GM19463 (cell line): ENCODE measurements around the gene ITSN1.

Experiments
- ATAC-seq: cut with Tn5 transposase; IDR thresholded peaks from one replicate; pipeline ENCODE4 v1.9.1; 2021; ENCODE audit warnings: mild to moderate bottlenecking, moderate library complexity; ENCODE audit not compliant: unreplicated experiment

ITSN1 gene

DNA sequence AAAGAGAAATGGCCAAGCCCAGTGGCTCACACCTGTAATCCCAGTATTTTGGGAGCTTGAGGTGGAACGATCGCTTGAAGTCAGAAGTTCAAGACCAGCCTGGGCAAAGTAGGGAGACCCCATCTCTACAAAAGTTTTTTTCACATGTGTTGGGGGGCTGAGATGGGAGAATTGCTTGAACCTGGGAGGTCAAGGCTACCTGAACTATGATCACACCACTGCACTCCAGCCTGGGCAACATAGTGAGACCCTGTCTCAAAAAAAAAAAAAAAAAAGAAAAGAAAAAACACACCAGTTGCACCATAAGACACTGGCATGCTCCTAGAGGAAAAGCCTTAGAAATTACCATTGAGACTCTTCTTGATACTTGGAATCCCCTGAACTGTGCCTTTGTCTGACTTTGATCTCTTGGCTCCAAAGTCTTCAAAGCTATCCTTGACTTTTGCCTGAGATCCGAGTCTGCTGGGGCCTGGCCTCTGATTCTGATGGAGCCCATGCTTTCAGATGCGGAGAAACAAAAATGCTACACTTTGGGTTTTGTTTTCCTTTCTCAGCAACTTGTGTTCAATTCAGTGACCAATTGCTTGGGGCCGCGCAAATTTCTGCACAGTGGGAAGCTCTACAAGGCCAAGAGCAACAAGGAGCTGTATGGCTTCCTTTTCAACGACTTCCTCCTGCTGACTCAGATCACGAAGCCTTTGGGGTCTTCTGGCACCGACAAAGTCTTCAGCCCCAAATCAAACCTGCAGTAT is 239.6 kb downstream of the ITSN1 start:
- no peak for ATAC-seq

DNA sequence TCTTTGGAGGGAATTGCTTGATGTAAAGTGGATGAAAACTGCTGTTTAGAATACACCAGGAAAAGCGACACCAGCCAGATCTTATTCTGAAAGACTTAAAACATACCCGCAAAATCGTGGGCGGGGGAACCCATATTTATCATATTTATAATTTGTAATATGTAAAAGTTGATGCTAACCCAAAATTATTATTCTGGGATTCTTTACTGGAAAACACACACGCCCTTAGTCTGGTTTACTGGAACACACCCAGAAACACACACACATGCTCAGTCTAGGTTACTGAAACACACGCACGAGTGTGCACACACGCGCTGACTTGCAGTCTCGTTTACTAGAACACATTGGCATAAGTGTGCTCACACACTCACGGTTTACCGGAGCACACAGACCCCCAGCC is 240.8 kb downstream of the ITSN1 start:
- ATAC-seq: no peak

DNA sequence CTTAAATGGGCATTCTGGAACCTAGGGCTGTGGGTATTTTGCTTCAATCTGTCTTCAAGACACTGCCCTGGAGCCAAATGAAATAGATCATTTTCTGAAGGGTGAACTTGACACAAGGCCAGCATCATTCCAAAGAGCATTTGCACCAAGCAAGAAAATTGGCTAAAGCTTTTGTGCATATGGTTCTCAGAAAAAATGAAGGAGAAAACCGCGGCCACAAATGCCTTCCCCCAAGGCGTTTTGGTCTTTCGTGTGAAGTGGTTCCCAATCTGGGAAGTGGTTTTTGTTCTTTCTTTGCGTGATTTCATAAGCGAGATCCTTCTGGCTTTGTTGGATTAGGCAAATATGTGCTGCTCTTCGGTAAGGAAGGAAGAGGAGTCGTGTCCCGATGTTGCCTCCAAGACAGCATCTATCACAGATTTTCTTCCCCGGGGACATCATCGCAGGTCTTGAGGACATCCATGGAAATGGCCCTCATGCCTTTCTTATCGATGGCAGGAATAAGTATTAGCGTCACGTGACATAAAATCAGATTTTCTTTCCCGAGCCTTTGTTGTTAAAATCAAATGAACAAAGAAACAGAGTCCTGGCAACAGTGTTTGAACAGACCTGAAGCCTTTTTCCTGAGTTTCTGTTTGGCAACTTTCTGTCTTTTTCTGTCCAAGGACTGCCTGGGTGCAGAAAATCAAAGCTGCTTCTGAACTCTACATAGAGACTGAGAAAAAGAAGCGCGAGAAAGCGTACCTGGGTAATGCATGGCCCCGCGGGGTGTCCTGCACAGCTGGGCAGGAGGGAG is 242.3 kb downstream of the ITSN1 start:
- ATAC-seq: no peak

DNA sequence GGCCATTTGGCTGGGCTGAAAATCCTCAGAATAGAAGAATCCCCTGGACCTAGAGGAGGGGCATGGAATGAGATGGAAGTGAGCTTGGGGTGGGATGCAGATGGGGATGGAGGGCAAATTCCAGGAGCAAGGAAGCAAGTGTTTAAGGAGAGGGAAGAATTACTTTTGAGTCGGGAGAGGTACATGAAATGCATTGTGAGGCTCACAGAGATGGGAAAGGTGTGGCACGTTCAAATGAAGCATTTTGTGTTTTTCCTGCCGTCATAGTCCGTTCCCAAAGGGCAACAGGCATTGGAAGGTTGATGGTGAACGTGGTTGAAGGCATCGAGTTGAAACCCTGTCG is 242.8 kb downstream of the ITSN1 start:
- no peak for ATAC-seq

DNA sequence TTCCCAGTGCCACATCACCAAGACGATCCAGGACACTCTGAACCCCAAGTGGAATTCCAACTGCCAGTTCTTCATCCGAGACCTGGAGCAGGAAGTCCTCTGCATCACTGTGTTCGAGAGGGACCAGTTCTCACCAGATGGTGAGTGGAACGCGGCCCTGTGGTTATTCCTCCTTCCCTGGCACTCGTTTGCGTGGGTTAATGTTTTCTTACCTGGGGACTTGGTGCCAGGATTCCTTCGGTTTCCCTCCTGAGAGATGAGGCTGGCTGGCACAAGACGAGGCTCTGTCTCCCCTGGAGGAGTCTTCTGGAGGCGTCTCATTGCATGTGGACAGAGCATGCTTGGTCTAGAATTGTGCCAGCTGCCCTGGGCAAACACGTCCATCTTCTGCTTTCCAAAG is 244.0 kb downstream of the ITSN1 start:
- no peak for ATAC-seq

DNA sequence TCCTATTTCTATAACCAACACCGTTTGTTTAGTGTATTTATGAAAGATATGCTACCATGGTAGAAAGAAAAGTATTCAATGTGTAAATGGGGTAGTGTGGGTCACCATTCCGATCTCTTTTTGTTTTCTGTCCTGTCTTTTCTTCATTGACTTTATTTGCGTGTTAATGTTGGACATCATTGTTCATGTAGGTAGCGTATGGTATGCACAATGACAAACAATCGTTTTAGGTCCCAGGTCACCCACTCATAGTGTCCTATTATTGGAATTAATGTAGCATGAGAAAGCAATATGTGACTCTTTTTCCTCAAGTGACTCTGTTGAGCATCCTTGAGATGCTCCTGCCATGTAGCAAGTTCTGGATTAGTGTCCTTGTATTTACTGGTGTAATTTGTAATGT is 247.9 kb downstream of the ITSN1 start:
- no peak for ATAC-seq

DNA sequence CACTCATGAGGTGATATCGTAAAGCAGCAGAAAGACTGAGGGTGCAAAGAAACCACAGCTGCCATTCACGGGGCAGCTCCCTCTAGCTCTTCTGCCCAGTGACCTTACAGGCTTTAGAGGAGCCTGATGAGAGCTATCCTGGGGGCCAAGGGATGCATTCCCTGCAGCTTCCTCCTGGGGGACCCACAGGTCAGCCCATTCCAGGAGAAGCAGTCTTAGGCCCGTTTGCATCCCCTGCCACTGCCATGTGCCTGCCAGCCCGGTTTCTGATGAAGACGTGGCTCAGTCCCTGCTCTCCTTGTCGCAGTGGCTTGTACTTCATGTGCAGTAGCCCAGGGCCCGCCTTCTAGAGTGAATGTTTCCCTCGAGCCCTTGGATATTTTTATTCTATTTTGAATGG is 250.6 kb downstream of the ITSN1 start:
- no peak for ATAC-seq

DNA sequence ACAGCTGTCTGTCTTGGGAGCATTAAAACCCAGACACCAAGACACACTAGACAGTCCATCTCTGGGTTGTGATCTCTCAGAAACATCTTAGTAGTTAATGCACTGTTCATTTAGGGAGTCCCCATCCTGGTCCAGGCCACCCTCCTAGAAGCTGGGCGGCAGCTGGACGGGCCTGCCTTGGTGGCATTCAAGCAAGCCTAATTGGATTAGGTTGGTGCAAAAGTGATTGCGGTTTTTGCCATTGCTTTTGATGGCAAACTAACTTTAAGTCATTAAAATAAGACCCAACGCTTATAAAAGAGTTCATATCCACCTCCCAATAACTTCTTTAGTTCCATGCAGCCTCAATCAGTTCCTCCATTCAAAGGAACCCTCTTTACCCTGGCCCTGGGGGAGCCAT is 251.6 kb downstream of the ITSN1 start:
- ATAC-seq: no peak

DNA sequence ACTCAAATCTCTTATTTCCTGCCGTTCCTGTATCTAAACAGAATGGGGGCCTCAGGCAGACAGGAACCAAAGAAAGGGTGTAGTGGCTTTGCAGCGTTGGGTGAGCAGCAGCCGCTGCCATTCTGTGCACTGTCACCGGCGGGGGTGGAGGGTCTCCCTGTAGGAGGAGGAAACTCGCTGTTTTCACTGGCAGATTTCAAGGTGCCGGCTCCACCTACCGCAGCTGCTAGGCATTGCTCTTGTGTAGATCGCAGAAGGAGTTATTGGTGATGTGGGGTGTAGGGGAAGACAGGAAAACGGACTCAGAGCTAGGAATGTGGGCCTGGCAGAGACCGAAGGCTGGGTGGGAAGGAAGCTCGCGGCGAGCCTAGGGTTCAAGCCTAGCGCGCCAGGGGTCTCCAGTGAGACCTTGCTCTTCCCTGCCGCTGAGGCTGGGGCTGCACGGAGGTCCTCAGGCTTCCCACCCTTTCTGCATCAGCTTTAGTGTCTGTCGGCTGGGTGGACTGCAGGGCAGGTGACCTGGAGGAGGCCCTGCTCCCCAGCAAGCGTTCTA is 252.5 kb downstream of the ITSN1 start:
- no peak for ATAC-seq

DNA sequence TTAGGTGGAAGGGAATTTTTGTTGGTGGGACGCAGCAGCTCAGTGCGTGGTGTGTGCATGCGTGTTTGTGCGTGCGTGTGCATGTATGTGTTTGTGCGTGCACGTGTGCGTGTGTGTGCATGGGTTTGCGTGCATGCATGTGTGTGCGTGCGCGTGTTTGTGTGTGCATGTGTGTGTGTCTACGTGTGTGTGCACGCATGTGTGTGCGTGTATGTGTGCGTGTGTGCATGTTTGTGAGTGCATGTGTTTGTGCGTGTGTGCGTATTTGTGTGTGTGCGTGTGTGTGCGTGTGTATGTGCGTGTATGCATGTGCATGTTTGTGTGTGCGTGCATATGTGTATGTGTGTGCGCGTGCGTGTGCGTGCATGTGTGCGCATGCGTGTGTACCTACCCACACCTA is 253.1 kb downstream of the ITSN1 start:
- no peak for ATAC-seq

DNA sequence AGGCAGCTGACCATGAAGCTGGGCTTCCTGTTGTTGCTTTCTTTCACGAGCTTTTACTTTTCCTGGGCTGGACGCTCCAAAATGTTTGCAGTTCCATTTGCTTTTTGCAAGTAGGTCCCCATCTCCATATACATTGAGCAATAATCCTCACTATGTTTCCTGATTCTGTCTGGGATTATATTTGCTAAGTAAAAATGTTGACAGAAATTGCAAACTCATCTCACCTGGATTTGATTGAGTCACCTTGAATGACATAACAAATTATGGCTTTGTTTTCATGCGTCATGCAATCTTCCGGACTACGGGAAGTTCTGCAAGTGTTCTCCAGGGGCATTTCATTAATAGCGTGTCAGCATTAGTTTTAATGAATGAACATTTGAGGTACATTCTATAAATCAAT is 254.4 kb downstream of the ITSN1 start:
- no peak for ATAC-seq

DNA sequence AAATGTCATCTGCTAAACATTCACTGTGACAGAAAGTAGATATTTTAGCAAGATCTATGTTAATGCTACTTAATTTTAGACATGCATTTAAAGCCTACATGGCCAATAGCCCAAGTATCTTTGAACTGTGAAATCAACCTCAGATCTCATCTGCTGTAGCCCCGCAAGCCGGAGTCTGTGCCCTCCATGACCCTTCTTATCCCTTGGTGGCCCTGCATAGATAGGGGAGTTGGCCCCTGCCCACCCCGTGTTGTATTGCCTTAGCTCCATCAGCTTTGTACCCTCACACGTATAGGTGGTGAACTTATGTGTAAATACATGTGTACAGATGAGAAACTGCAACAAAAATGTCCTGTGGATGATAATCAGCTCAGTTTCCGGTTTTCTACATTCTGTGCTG is 254.8 kb downstream of the ITSN1 start:
- ATAC-seq: no peak

DNA sequence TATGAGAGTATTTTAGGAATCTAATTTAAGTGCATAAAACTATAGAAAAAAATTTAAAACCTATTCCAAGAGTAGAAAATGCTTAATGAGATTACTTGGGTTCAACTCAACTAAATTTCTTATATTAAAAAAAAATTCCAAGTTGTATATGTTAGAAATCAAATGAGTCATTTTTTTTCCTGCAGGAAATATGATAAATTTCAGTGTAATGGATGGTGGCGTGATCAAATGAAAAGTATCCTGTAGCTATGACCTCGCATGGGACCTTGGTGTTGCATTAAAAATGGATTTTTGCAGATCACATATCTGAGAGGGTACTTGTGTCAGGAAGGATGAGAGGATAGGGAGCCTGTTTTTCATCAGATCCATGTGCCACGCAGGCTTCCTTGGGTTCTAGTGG is 255.4 kb downstream of the ITSN1 start:
- ATAC-seq: no peak

DNA sequence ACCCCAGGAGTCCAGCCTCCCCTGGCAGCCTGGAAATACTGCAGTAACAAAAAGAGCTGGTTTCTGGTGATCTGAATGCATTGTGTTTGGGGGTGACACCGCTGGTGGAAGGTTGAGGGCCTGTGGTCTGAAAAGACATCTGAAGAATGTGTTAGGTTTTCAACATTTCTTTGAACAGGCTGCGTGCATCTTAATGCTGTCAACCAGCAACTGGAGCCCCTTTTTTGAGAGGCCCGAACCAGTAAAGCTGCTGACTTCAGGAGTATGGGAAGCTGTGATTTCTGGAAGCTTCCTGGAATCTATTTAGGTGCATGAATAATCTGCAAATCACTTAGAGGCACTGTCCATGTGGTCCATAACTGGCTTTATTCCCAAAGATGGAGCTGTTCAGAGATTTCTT is 256.3 kb downstream of the ITSN1 start:
- ATAC-seq: no peak

DNA sequence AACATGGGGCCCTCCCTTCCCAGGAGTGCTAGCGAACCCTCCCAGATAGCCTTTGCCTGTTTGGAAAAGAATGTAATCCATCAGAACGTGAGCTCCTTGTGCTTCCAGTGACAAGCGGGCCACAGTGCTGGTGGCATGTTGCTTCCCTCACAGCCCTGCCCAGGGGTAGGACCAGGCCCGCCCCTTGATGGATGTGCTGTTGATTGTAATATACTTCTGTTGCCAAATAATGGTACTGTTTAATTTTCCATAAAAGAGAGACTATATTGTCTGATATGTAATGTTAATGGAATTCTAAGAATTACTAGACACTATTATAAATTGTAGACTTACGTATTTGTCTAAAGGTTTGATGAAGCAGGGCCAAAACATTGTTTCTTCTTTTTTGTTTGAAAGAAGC is 256.9 kb downstream of the ITSN1 start:
- ATAC-seq: no peak

DNA sequence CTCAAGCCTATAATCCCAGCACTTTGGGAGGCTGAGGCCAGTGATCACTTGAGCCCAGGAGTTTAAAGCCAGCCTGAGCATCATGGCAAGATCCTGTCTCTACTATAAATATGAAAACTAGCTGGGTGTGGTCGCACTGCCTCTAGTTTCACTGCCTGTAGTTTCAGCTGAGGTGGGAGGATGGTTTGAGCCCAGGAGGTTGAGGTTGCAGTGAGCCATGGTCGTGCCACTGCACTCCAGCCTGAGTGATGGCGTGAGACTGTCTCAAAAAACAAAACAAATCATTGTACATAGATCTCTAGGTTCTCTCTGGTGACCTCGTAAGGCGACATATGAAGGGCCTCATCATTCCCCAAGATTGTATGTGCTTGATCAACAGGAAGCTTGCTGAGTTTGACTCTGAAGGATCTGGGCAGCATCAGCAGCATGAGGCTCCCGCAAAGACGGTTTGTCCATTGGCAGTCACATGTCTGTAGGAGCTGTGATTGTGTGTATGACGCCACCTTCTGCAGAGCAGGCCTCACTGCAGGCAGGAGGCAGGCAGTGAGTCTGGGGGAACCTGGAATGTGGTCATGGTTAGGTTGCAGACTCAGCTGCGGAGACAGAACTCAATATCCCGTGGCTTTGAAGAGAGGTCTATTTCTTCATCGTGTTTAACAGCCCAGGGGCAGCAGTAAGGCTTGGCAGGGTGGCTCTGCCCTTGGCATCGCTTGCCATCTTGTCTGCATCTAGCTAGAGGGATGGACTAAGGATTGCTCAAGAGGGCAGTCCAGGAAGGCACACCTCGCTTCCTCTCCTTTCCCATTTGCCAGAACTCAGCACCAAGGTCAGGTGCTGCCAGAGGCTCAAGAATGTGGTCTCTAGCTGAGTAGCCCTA is 259.3 kb downstream of the ITSN1 start:
- no peak for ATAC-seq

DNA sequence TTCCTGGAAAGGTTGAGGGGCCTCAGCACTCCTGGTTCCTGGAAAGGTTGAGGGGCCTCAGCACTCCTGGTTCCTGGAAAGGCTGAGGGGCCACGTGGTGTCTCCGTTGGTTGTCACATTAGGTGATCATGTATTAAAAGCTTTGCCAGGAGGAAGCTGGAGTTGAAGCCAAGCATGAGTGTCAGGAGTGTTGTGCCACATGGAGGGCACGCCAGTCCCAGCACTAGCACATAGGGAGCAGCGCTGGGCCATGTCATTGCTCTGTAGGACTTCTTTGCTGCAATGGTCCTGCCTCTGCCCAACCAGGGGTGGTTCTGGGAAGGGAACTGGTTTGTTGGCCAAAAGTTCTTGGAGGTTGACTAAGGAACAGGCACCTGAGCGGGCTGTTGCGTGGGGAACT is 260.0 kb downstream of the ITSN1 start:
- ATAC-seq: no peak

DNA sequence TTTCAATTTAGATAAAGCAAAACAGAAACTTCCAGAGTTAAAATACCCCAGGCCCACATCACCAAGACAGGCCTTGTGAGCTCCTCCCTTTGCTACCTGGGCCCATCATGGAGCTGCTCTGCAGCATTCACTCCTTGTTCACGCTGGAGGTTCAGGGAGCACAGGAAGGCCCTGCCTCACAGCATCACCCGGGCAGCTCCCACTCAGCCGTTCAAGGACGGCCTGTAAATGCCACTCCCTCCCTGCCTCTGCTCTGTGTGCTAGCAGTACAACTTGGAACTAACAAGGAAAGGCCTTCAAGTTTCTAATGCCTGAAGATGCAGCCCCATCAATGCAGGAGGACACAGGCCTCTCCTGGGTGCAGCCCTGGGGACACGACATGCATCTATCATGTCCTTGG is 261.7 kb downstream of the ITSN1 start:
- ATAC-seq: no peak

DNA sequence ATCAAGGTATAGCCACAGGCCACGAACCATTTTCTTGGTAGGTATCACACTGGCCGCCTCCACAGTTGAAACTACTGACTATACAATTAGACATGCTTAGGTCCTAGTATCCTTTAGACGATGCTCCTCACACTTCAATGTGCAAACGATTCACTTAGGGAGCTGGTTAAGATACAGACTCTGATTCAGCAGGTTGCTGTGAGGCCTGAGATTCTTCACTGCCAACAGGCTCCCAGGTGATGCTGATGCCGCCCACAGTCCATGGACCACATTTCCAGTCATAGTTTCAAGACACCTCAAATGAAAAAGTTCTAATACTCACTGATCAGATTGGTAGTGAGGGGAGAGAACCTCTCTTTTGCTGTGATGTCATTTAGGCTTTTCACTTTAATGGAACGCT is 266.5 kb downstream of the ITSN1 start:
- no peak for ATAC-seq

DNA sequence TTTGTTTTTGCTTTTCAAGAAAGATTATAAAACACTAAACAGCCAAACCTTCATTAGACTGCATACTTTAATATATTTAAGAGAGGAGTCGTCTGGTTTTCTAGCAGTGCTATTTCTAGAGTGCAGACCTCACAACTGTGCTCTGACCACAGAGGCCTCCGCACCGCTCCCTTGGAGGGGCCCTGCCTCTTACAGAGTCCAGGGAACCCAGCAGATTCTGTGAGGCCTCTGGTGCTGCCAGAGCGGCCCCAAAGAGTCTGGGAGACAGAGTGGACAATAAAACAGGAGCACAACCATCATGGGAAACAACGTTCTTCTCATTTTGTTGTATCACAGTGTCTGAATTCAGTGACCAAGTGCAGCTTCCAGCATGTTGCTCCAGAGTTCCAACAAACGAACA is 267.5 kb downstream of the ITSN1 start:
- ATAC-seq: no peak

DNA sequence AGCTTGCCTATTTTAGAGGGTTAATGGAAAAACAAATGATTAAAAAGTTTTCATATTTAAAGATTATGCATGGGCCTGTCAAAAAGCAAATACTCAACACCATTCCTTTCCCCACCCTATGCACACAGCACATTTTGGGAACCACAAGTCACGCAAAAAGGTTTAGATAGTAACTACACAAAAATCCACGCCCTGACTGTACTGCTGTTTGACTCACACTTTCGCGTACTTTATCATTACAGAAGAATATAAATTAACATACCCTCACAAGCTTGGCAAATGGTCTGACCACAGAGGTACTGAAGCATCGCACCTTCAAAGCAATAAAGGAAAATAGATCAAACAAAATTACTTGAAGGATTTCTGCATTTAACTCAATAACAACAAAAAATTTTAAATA is 271.9 kb downstream of the ITSN1 start:
- ATAC-seq: no peak
